T-helper 1 cell treated with Interleukin-12 subunit alpha and Interleukin-12 subunit beta and Interleukin-4 antibody, amounts not matched to agents 30 ng/mL and 1 ng/mL, for 36 hours (primary cell): Measurements from ENCODE around the gene ESAM. TPM values are rescaled to one million over a fixed set of nuclear protein-coding genes. Genes with fewer than 3 reads are reported as not detected.

Source experiments
- intact Hi-C: fragments of 100-400 bp; cut with micrococcal nuclease; formaldehyde crosslinking; loops from one replicate; pipeline ENCODE4 v1.15.1; 2024
- total RNA-seq: library from RNA; stranded (reverse); gene quantifications from 2 replicates; pipeline ENCODE4 v1.2.3, GENCODE V29; 2022

The ESAM gene, protein sequence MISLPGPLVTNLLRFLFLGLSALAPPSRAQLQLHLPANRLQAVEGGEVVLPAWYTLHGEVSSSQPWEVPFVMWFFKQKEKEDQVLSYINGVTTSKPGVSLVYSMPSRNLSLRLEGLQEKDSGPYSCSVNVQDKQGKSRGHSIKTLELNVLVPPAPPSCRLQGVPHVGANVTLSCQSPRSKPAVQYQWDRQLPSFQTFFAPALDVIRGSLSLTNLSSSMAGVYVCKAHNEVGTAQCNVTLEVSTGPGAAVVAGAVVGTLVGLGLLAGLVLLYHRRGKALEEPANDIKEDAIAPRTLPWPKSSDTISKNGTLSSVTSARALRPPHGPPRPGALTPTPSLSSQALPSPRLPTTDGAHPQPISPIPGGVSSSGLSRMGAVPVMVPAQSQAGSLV
- 0.41 and 0.47 TPM in 2 replicates for total RNA-seq

DNA sequence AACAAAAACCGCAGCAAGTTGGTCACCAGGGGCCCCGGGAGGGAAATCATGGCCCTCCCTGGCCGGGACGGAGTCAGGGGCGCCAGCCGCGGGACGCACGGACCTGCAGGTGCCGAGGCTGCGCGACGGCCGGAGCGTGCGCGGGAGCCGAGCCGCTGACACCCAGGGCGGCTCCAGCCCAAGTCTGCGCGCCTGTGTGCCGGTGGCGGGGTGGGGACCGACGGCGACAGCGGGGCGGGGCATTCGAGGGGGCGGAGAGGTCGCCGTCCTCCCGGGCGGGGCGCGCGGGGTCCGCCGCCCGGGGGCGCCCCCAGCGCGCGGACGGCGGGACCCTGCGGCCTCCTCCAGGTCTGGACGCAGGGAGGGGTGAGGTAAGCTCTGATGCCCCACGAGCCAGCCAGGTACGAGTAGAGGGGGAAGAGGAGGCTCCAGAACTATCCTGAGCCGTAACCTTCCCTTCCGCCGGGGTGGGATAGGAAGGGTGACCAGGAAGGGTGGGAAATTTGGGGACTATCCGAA, at the start of gene ESAM:
TSS of gene ESAM (minus strand) at position 186 of the 519 bp plus-strand sequence. CDS start at position 50, 136 bp downstream.
- intact Hi-C loops: loop anchor here (2.0 to 5.0 kb wide), 3 partner anchors 115 to 190 kb away; partner anchors contain the start of genes CCDC15 and TBRG1

DNA sequence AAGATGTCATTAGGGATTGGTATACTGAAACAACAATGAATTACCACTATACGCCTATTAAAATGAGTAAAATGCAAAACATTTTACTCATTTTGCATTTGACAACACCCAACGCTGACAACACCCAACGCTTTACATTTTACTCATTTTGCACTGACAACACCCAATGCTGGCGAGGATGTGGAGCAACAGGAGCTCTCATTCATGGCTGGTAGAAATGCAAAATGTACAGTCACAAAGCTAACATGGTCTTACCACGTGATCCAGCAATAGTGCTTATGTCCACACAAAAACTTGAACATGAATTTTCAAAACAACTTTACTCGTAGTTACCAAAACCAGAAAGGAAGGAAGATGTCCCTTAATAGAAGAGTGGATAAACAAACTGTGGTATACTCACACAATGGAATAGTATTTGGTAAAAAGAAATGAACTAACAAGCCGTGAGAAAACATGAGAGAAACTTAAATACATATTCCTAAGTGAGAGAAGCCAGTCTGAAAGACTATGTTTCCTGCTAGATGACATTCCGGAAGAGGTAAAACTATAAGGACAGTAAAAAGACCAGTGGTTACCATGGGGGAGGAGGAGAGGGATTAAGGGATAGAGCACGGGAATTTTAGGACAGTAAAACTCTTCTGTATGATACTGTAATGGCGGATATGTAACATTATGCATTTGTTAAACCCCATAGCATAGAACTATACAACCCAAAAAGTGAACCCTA, 49.5 kb upstream of the ESAM start:
- intact Hi-C loops: no loop called here

DNA sequence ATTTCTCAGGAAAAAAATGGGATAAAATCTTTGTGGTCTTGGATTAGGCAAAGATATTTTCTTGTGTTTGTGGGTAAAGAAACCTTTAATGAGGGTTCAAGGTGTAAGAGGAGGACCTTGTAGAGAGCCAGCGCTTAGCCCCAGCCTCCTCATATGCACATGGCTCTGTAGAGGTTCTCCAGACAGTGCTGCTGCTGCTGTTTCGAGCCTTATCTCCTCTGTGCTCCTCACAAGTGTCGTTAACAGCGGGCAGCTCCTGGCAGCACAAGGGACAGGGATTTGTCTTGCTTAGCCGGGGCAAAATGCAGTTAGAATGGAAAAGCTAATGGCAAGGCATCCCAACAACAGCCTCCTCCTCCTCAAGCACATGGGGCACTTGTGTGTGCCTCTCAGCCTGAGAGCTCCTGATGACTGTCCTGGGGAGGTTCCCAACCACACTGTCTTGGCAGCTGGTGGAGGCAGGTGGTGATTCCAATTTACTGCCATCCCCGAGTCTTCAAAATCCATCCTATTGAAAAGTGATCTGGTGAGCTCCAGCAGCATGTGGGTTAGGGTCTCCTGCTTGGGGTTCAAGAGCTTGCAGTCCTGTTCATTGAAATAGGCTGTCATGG, 45.7 kb upstream of the ESAM start:
- intact Hi-C loops: no loop called here

DNA sequence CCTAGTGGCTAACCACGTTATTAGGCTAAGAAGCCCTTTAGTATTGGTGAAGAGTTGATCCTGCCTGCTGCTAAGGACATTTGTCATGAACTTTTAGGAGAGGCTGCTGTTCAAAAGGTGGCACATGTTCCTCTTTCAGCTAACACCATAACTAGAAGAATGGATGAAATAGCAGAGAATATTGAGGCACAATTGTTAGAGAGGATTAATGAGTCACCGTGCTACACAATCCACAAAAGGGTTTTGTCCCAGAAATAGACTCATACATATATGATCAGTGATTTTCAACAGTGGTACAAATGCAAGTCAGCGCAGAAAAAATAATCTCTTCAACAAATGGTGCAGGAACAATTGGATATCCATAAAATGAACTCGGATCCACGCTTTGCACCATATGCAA, 45.1 kb upstream of the ESAM start:
- intact Hi-C loops: no loop called here

DNA sequence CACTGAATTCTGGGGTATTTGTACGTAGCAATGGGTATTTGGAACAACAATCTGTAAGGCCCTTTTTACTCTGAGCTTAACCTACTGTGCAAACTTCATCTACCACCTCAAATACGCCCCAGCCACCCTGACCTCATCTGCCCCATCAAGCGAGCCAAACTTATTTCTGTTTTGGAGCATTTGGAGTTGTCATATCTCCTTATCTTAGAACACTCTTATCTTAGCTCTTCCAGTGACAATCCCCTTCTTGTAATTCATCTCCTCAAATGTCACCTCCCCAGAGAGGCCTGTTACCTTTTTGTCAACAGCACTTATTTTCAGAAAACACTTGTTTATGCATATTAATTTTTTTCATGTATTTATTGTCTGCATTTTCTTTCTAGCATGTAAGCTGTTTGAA, 42.8 kb upstream of the ESAM start:
- intact Hi-C loops: loop anchor here (5.0 kb wide), 2 partner anchors 1082 to 1257 kb away; partner anchors contain the start of genes CDON and HYLS1

DNA sequence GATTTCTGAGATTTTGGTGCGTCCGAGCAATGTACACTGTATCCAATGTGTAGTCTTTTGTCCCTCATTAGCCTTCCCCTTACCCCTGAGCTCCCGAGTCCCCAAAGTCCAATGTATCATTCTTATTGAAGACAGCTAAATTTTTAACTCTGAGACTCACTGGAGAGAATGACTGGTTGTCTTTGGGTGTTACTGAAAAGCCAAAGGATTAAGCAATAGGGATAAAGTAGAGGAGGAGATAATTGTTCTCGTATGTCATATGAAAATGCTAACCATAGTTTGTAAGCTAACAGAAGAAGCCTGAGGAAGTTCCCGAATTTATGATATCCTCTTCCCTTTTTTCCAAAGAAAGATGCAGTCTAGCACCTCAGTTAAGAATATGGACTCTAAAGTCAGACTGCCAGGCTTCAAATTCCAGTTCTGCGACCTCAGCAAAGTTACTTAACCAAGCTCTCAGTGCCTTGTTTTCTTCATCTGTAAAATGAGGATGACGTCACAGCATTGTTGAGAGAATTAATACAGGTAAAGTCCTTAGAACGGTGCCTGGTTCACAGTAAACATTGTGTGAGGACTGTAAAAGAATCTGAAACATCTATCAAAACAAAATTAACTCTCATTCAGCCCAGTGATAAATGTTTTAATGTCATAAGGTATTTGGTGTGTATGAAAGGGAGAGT, 39.7 kb upstream of the ESAM start:
- intact Hi-C loops: loop anchor here (5.0 kb wide), 2 partner anchors 1086 to 1261 kb away; partner anchors contain the start of genes CDON and HYLS1

DNA sequence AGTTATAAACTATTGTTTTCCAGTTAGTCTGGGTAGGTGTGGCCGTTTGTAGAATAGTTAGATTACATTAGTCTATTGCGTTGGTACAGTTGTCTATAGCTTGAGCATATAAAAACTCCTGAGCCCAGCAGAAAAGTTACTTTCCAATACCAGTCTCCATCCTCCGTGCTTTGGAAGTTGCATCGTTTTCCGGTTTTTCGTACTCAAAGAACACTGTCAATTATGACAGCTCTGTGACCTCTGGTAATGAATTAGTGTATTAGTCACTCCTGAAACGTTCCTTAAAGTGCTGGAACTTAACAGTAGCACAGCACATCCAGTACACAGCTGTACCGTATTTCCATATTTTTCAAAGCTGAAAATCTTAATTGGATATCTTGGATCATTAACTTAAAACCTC, 38.9 kb upstream of the ESAM start:
- intact Hi-C loops: loop anchor here (5.0 kb wide), 2 partner anchors 1086 to 1261 kb away; partner anchors contain the start of genes CDON and HYLS1

DNA sequence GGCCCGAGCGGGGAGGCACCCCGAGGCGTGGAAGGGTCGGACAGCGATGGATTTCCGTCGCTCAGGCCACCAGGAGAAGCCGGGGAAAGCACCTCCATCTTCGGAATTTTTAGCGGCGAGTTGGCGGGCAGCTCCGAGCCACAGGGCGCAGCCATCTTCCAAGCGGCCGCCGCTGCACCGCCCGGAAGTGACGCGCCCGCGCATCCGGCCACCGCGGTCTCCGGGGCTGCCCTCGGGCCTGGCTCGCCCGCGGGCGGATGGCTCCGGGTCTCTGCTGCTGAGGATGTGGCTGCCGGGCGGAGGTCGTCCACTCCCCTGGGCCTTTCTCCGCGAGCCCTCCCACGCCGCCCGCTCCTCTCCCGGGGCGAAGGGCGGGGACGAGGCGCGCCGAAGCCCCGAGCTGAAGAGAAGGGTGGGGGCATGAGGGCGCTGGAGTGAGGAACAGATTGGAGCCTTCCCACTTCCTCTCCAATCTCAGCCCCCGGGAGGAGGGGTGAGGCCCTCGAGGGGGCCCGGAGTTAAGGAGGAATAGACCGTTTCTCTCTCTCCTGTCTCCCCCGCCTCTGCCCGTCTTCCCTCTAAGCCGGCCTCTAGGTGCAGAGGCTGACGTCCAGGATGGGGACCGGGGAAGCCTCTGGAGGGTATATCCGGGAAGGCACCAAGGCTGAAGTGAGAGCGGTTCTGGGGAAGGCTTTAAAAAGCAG, 38.3 kb upstream of the ESAM start, which contains the start of gene MSANTD2:
TSS of gene MSANTD2 (minus strand) at position 181 of the 704 bp plus-strand sequence. CDS start at position 155, 26 bp downstream.
- intact Hi-C loops: loop anchor here (1.0 to 5.0 kb wide), 6 partner anchors 37 to 1262 kb away; partner anchors contain the start of genes CDON, HYLS1, SIAE and SPA17

DNA sequence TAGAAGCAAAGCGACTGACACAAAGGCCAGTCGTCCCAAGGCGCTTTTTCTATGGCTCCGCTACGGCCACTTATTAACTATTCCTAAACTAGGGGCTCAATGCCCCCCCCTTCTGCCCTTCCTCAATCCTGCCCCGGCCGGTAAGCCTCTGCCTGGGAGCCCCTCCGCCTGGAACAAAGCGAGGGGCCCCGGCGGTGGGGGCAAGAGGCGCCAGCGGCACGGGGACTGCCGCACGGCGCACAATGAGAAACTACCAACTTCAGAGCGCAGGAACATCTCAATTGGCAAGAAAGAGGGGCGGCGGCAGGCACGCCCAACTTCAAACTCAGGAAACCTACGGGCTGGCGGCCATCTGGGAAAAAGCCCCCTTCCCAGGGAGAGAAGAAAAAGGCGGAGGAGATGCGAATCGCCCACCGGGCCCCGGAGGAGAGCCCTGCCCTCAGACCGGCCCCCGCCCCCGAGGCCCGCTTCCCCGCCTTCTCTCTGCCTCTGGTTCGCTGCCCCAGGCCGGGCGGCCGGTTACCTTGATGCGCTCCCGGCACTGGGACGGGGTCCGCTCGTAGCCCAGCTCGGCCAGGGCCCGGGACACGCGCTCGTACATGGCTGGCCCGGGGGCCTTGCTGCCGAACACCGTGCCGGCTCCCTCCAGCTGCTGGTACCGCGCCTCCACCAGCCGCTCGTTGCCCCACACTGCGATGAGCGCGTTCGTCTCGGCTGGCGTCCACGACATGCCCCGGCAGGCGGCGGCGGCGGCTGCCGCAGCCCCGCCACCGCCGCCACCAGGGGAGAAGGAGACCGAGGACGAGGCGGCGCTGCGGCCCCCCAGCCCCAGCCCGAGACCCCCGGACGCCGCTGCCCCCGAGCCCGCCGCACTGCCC, 37.5 kb upstream of the ESAM start:
- intact Hi-C loops: loop anchor here (1.0 to 5.0 kb wide), 11 partner anchors 36 to 1263 kb away; partner anchors contain the start of genes CCDC15, CDON, HYLS1 and SIAE

DNA sequence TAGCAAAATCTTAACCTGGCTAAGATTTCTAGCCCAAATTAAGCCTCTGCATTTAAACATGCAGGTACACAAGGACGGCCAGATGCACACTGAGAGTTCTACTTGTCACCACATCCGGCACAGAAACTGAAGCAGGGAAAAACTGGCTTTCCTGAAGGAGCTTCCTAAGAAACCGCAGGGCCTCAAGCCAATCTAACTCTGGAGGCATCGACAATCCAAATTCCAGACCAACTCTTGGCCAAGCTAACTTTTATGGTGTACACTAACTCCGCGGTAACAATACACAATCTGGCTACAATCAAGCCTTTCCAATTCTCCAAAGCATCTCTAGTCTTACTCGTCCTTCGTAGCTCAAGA, 36.9 kb upstream of the ESAM start:
- intact Hi-C loops: loop anchor here (1.0 kb wide), 5 partner anchors 38 to 155 kb away; partner anchors contain the start of gene CCDC15

DNA sequence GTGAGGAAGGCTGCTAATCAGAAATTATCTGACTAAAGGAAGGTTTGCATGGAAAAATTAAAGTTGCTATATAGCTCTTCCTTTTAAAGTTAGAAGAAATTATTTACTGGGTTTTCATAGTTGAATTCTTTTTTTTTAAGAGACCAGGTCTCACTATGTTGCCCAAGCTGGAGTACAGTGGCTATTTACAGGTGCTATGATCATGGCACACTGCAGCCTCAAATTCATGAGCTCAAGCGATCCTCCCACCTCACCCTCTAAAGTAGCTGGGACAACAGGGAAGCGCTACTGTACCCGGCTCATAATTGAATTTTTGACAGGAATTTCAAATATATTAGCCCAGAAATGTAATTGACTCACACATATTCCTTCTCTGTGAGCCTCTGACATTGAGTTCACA, 34.2 kb upstream of the ESAM start:
- intact Hi-C loops: no loop called here

DNA sequence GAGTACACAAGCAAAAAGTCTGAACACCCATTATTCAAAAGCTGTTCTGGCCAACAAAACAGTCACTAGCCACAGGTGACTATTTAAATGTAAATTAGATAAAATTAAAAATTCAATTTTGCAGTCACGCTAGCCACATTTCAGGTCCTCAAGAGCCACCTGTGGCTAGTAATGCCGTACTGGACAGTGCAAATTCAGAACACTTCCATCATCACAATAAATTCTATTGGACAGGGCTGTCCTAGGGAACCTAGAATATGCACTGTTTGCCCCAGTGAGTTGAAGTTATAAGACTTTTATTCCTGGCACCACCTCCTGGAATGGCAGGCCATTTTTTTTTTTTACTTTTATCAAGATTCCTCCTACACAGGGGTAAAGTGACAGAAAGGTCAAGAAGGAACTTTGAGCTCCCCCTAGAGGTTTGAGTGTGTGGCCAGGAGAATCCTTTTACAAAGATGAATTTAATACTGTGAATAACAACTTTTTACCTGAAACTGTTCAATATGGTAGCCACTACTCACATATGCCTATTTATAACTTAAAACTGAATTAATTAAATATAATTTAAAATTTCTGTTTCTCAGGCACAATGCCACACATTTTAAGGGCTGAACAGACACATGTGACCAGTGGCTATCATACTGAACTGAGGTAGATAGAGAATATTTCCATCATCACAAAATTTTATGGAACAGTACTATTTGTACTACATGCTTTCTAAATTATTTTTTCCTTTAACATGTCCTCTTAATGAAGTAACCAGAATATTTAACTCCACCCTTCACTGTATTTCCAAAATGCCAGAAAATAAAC, 31.6 kb upstream of the ESAM start:
- intact Hi-C loops: loop anchor here (1.0 to 2.0 kb wide), 4 partner anchors 30 to 171 kb away; partner anchors contain the start of gene TBRG1

DNA sequence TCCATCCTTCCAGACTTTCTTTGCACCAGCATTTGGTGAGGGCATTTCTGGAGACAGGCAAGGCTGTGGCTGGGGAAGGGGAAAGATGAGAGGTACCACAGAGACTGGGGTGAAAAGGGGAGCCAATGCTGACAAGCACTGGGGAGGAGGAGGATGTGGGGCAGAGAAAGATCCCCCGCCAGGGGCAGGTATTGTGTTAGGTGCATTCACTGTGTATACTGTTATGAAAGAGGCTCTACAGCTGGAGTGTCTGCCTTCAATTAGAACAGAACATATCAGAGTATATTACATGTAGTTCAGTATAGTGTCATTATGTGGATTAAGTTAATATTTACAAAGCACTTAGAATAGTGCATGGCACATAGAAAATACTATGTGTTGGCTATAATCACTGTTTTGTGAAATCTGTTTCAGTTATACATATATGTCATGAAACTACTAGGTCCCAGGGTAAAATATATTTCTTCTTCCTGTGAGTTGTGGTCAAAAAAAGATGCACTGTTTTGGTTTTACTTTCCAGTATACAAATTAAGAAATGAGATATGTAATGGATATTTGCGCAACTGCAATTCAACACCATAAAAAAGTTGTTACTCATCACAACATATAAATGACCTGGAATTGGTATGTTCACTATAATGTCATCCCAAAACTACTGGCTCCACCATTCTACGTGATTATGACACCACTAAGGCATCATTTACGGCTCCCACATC, 29.7 kb upstream of the ESAM start:
- intact Hi-C loops: loop anchor here (2.0 kb wide), 1 partner anchor 169 kb away; the partner anchor contains the start of gene TBRG1

DNA sequence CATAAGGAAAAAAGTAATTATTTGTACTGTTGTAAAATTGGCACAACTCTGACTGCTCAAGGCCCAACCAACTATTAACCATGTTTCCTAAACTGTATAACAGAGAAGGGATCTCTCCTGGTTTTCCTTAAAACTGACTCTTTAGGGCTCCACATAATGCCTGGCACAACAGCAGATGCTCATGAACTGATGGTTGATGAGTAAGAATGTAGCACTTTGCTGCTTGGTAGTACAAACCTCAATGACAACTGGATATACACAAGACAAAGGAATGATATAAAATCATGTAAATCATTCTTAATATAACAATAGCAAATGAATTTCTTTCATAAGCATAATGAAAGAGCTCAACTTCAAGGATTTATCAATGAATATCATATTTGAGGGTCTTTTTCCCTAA, 26.4 kb upstream of the ESAM start:
- intact Hi-C loops: no loop called here

DNA sequence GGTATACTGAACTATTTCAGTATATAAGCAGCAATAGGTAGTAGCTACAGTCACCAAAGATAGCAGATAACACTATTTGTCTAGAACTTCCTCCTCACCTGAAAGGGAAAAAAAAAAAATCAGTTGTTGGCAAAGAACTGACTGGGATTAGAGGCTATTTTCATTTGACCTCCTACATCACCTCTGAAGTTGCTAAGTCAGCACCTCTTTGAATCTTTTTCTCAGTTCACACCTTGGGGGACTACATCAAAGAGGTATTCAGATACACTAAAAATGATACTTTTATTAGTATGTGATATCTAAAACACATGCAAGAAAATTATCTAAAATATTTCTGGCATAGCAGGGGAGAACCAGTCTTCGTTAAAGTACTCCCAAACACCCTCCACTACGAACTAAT, 22.0 kb upstream of the ESAM start:
- intact Hi-C loops: no loop called here

DNA sequence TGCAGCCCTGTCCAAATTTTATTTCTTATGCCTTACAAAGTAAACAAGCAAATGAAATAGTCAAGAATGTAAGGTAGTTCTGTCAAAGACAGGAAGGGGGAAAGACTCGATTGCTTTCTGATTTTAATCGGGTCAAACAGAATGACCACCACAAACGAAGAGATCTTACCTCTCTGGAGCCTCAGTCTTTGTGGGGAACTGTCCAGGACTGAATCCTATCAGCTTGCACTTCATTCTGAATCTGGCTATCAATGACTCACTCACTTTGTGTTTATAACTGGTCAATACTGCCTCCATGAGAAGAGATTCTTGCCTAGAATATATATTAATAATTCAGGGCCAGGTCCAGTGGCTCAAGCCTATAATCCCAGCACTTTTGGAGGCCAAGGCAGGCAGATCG, 20.9 kb upstream of the ESAM start:
- intact Hi-C loops: no loop called here

DNA sequence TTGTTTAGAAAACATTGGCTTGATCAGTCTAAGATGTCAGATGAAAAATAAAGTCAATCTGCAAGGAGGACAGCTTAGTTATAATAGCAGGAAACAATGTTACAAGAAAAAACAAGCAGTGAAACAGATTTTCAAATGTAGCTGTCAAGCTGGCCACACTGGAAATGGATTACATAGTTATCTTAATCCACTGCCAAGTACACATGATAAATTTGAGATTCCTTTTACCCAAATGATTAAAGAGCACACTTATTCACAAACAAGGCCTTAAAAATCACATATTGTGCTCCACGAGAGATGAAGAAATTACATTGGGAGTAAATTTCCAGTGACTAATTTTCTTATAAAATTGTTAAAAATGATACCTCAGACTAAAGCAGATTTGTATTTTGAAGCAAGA, 17.5 kb upstream of the ESAM start:
- intact Hi-C loops: no loop called here
